ENCODE measurements around the gene RNF44.

The RNF44 gene

GRCh38 chr5:176521699-176522263, 15.4 kb downstream of the RNF44 start:
- no peak overlapping the region for H3K4me2 ChIP-seq (ENCODE audit: insufficient read depth, low read length)
- H3K27me3 ChIP-seq (ENCODE audit: insufficient read depth, low read length, poor library complexity), result no peaks in the 10 kb centered on the region
- H3K9me3 ChIP-seq (ENCODE audit: insufficient read depth, low read length, severe bottlenecking), result no peaks in the 10 kb centered on the region
- no peaks in the 10 kb centered on the region for H3K4me1 ChIP-seq (ENCODE audit: insufficient read depth, low read length)
- H3K79me2 ChIP-seq (ENCODE audit: insufficient read depth, low read length), result no peaks in the 10 kb centered on the region
- DNase-seq, result no peak
- no peaks in the 10 kb centered on the region for H3K36me3 ChIP-seq (ENCODE audit: insufficient read depth, low read length)
- H4K20me1 ChIP-seq (ENCODE audit: insufficient read depth, low read length), result no peaks in the 10 kb centered on the region
- 0 out of 2 replicates have a peak overlapping the region, but pooled peaks have one; percentile 1 for H2AFZ ChIP-seq (ENCODE audit: low read depth, low read length)
- no peak for ATAC-seq (ENCODE audit: insufficient read depth, low read depth)
- H3K9ac ChIP-seq (ENCODE audit: low read depth, low read length), result no peak overlapping the region
- TF ChIP-seq CTCF (IDR thresholded peaks at IDR 0.05; ENCODE audit: borderline replicate concordance, extremely low read depth, low read length, poor library complexity, severe bottlenecking), result no peak
- no peak for TF ChIP-seq EZH2 (IDR thresholded peaks at IDR 0.05; ENCODE audit: borderline replicate concordance, low read depth, low read length, severe bottlenecking)
- no peak overlapping the region for H3K27ac ChIP-seq (ENCODE audit: low read length)
- no peak overlapping the region for H3K4me3 ChIP-seq (ENCODE audit: low read depth in 1 of 2, low read length in 2 of 2)

DNA sequence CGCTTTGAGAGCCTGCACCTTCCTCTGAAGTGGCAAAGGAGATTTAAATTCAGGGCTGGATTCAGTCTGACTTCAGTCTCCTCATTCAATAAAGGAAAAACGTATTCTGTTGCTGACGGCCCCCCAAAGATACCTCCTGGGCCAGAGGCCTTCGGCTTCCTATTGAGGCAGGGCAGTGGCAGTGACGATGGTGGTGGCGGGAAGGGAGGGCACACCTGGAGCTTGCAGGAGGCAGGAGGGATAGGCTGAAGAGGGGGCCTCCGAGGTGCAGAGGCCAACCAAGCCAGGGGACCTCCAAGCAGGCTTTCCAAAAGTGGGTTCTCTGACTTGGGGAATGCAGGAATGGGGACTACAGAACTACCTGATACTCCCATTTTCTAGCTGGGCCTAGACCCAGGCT, 15.9 kb downstream of the RNF44 start:
- no peak overlapping the region for H3K27ac ChIP-seq (ENCODE audit: low read length)
- TF ChIP-seq CTCF (IDR thresholded peaks at IDR 0.05; ENCODE audit: borderline replicate concordance, extremely low read depth, low read length, poor library complexity, severe bottlenecking) (no peak), EZH2 (IDR thresholded peaks at IDR 0.05; ENCODE audit: borderline replicate concordance, low read depth, low read length, severe bottlenecking) (no peak)
- no peak overlapping the region for H2AFZ ChIP-seq (ENCODE audit: low read depth, low read length)
- H4K20me1 ChIP-seq (ENCODE audit: insufficient read depth, low read length), result no peaks in the 10 kb centered on the region
- H3K9ac ChIP-seq (ENCODE audit: low read depth, low read length), result no peak overlapping the region
- H3K79me2 ChIP-seq (ENCODE audit: insufficient read depth, low read length), result no peaks in the 10 kb centered on the region
- no peaks in the 10 kb centered on the region for H3K36me3 ChIP-seq (ENCODE audit: insufficient read depth, low read length)
- H3K4me1 ChIP-seq (ENCODE audit: insufficient read depth, low read length), result no peaks in the 10 kb centered on the region
- H3K4me3 ChIP-seq (ENCODE audit: low read depth in 1 of 2, low read length in 2 of 2), result no peak overlapping the region
- DNase-seq (no peak), ATAC-seq (ENCODE audit: insufficient read depth, low read depth) (no peak)
- H3K27me3 ChIP-seq (ENCODE audit: insufficient read depth, low read length, poor library complexity), result no peaks in the 10 kb centered on the region
- no peak overlapping the region for H3K4me2 ChIP-seq (ENCODE audit: insufficient read depth, low read length)
- H3K9me3 ChIP-seq (ENCODE audit: insufficient read depth, low read length, severe bottlenecking), result no peaks in the 10 kb centered on the region

GRCh38 chr5:176519810-176520720, 17.1 kb downstream of the RNF44 start:
- DNase-seq (no peak), ATAC-seq (ENCODE audit: insufficient read depth, low read depth) (no peak)
- H3K4me2 ChIP-seq (ENCODE audit: insufficient read depth, low read length), result no peak overlapping the region
- no peak overlapping the region for H2AFZ ChIP-seq (ENCODE audit: low read depth, low read length)
- no peak overlapping the region for H3K9ac ChIP-seq (ENCODE audit: low read depth, low read length)
- H3K27me3 ChIP-seq (ENCODE audit: insufficient read depth, low read length, poor library complexity), result no peaks in the 10 kb centered on the region
- no peaks in the 10 kb centered on the region for H3K36me3 ChIP-seq (ENCODE audit: insufficient read depth, low read length)
- no peak overlapping the region for H3K27ac ChIP-seq (ENCODE audit: low read length)
- no peaks in the 10 kb centered on the region for H3K9me3 ChIP-seq (ENCODE audit: insufficient read depth, low read length, severe bottlenecking)
- H4K20me1 ChIP-seq (ENCODE audit: insufficient read depth, low read length), result no peaks in the 10 kb centered on the region
- no peaks in the 10 kb centered on the region for H3K4me1 ChIP-seq (ENCODE audit: insufficient read depth, low read length)
- H3K79me2 ChIP-seq (ENCODE audit: insufficient read depth, low read length), result no peaks in the 10 kb centered on the region
- TF ChIP-seq CTCF (IDR thresholded peaks at IDR 0.05; ENCODE audit: borderline replicate concordance, extremely low read depth, low read length, poor library complexity, severe bottlenecking) (no peak), EZH2 (IDR thresholded peaks at IDR 0.05; ENCODE audit: borderline replicate concordance, low read depth, low read length, severe bottlenecking) (no peak)
- H3K4me3 ChIP-seq (ENCODE audit: low read depth in 1 of 2, low read length in 2 of 2), result no peak overlapping the region
